ENCODE measurements around the gene B4GALNT2. TPM values are rescaled to one million over a fixed set of nuclear protein-coding genes. Genes with fewer than 3 reads are reported as not detected.
"Not testable (repeated sequence)": the region's sequence is repeated elsewhere in the genome, so short reads cannot be mapped to it uniquely, and the experiment has no call there.

Gene B4GALNT2
- total RNA-seq, 1 experiment from 2014 or later, result not detected

DNA sequence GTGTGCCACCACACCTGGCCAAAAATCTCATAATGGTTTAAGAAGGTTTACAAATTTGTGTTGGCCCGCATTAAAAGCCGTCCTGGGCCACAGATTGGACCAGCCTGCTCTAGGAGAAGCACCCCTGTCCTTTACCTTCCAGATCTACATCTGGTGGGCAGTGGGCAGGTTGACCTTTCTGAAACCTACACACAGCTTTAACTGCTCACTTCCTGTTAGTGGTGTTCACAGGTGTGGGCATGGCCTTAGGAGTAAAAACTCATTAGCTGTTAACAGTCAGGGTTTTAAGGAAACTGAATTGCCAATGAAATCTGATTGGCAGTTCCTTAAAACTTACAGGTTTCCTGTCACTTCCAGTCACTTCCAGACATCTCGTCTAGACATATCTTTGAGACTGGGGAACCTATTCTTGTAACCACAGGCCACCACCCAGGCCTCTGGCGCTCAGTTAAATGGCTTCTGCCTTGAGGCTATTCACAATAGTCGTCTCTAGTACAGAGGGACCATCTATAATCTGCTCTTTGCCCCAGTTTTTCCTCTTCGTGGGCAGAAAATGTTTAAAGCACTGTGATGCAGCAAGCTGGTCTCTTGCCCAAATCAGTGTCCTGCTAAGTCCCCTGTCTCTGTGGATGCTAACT, 48.5 kb downstream of the B4GALNT2 start:
- no peak for DNase-seq (ENCODE audit: low spot score)

DNA sequence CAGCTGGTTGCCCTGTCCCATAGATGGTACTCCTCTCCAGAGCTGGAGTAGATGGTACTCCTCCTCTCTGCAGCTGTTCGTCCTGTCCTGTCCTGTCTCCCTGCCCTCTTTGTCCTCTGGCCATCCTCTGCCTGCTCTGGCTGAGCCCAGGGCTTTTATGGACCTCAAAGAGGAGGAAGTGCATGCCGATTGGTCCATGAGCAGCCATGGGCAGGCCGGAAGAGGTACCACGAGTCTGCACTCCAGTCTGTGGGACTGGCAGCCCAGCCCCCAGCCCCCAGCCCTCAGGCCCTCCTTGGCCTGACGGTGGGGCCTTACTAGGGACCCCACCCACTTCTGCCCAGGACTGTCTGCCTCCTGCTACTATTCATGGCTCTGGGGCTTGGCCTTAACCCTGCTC, 50.8 kb downstream of the B4GALNT2 start:
- DNase-seq (ENCODE audit: low spot score), result no peak

- DNase-seq (ENCODE audit: low spot score), result no peak
These were observed 51.2 kb downstream of the B4GALNT2 start for GRCh38 chr17:49183801-49184200.

- not testable (repeated sequence) for DNase-seq (ENCODE audit: low spot score)
These were observed 52.0 kb downstream of the B4GALNT2 start for GRCh38 chr17:49184522-49184921.

DNA sequence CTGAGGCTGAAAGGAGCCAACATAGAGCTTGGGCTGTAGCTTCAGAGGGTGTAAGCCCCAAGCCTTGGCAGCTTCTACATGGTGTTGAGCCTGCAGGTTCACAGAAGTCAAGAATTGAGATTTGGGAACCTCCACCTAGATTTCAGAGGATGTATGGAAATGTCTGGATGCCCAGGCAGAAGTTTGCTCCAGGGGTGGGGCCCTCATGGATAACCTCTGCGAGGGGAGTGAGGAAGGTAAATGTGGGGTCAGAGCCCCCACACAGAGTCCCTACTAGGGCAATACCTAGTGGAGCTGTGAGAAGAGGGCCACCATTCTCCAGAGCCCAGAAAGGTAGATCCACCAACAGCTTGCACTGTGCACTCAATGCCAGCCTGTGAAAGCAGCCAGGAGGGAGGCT, 52.8 kb downstream of the B4GALNT2 start:
- not testable (repeated sequence) for DNase-seq (ENCODE audit: low spot score)

DNA sequence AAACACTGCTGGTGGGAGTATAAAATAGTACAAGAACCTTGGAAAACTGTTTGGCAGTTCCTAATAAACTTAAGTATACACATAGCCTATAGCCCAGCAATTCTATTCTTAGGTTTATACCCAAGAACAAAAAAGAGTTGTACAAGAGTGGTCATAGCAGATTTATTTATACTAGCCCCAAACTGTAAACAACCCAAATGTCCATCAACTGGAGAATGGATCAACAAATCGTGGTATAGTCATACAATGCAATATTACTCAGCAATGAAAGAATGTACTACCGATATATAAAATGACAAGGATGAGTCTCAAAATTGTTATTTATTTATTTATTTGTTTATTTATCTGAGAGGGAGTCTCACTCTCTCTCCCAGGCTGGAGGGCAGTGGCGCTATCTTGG, 54.7 kb downstream of the B4GALNT2 start:
- no peak for DNase-seq (ENCODE audit: low spot score)

DNA sequence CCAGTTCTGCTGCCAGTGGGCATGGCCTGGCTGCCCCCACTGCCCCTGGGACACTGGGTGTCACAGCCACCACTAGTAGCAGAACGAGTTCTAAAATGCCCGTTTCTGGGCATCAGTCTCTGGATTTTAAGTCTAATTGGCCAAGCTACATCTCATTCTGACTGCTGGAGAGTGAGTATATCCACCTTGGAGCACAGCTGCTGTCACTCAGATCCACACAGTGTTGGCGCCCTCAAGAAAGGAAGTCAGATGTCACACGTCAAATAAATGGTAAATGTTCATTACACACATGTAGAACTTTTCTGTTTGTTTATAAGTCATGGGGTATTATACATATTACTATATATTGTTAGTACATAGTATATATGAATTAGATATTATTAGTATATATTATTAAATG, 58.4 kb downstream of the B4GALNT2 start:
- DNase-seq (ENCODE audit: low spot score), result no peak

DNA sequence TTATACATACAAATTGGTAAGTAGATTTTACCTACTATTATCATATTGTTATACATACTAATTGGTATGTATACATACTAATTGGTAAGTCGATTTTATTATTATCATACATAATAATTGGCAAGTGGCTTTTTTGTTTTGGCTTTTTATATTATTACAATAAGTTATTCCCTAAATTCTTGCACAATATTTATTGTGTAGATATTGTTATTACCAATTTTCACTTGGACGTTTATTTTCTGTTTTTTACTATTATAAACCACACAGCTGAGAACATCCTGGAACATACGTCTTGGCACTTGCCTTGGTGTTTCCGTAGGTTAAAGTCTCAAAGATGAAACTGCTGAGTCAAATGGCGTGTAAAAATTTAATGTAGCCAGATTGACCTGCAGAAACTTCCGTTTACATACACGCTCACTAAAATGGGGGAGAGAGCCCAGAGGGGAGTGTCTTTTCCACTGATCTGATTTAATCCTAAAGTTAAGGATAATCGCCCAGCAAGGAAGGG, 58.9 kb downstream of the B4GALNT2 start:
- DNase-seq (ENCODE audit: low spot score), result no peak

GRCh38 chr17:49191917-49192741, 59.6 kb downstream of the B4GALNT2 start:
- peak; percentile 91 for DNase-seq (ENCODE audit: low spot score)

DNA sequence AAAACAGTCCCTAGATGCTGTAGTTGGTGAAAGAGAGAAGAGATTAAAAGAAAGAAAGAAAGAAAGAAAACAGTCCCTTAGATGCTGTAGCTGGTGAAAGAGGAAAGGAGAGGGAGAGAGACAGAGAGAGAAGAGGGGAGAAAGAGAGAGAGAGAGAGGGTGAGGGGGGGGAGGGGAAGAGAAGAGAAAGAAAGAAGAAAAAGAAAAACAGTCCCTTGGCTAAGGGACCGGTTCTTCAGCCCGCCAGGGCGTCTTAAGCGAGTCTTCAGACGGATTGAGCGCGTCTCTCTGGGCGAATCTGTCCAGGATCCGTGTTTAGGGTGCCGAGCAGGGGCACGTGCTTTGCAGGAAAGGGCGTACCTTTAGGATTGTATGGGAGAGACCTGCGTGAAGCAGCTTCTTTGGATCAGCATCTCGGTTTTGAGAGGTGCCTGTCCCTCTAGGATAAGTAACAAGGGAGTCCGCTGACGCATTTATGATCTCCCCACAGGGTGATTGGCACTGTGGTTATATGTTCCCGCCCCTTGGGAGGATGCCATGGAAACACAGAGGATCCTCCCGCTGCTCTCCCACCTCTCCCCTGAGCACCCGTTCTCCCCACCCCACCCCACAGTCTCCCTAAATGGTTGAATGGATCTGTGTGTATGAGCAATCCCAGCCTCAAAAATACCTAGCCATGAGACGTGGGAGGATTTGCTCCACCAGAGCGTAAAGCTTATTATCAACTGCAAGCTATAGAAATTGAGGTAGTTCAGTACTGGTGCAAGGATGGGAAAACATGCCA, 61.1 kb downstream of the B4GALNT2 start:
- peak; percentile 57 for DNase-seq (ENCODE audit: low spot score)

DNA sequence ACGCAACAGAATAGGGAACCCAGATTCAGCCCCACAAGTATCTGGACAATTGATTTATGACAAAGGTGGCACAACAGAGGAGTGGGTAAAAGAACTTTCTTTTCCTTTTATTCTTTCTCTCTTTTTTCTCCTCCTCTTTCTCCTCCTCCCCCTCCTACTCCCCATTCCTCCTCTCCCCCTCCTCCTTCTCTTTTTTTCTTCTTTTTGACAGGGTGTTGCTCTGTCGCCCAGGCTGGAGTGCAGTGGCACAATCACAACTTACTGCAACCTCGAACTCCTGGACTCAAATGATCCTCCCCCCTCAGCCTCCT, 61.7 kb downstream of the B4GALNT2 start:
- no peak for DNase-seq (ENCODE audit: low spot score)

- no peak for DNase-seq (ENCODE audit: low spot score)
These were observed 63.2 kb downstream of the B4GALNT2 start for GRCh38 chr17:49195751-49196150.

DNA sequence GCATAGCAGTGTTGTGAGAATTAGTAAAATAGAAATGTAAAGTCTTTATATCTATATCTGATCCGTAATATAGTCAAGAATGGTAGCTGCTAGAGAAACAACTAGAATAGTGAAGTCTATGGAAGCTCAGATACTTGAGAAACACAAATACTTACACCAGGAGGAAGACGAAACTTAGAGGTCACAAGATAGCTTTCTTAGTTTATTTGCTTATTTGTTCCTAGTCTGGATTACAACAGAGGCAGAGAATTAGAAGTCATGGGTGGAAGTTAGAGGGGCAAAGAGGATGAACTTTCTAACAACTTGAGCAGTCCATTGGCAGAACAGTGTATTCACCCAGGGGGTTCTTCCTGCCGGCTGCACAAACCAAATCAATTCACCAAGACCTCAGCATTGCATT, 64.0 kb downstream of the B4GALNT2 start:
- no peak for DNase-seq (ENCODE audit: low spot score)

DNA sequence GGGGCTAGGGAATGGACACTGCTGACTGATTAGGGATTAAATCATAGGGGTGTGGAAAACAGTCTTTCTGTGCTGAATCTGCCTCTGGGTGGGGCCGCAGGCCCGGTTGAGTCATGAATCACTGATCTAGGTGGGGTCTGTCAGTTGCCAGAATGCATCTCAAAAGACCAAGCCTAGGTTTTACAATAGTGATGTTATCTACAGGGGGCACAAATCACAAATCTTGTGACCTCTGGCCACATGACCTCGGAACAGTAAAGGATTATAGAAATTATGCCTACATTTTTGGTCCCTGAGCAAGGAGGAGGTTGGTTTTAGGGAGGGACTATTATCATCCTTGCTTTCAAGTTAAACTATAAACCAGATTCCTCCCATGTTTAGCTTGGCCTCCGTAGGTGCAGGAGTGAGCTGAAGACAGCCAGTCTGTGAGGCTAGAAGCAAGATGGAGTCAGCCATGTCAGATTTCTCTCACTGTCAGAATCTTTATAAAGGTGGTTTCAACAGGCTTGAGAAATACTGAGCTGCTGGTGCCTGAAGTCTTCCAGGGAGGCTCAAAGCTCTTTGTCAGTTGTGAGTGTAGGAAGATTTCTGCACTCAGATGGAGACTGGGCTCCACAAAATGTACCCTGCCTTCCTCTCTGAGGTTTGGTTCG, 64.9 kb downstream of the B4GALNT2 start:
- peak; percentile 51 for DNase-seq (ENCODE audit: low spot score)

DNA sequence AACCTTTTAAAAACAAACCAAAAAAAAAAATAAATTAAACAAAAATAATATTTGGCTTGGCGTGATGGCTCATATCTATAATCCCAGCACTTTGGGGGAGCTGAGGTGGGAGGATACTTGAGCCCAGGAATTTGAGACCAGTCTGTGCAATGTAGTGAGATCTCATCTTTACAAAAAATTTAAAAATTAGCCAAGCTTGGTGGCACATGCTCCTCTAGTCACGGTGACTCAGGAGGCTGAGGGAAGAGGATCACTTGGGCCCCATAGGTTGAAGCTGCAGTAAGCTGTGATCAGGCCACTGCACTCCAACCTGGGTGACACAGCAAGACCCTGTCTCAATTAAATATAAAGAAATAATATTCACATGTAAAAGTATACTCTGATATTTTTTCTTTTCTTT, 65.6 kb downstream of the B4GALNT2 start:
- no peak for DNase-seq (ENCODE audit: low spot score)

DNA sequence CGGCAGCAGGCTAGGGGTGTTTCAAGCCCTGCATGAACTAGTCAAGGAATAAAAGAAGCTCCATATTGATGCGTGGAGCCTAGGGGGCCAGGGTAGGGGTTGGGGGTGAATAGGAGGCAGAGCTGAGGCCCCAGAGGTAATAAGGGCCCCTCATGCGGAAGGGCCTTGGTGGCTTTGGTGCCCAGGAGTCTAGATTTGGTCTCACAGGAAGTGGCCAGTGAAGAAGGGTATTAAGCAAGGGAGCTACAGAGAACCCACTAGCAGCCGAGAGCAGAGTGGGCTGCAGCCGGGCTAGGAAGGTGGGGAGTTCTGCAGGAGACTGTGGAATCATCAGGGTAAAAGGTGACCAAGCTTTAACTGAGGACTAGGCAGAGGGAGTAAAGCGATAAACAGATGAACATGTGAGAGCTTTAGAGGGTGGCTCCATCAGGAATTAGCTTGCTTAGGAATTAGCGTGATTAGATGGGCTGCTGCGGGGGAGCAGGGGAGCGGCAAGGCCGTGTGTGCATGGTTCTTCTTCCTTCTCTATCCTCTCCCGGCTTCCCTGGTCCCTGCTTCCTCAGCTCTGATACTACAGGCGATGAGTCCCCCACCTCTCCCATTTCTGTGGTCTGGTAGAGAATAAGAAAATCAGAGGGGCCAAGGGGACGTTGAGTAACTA, 68.0 kb downstream of the B4GALNT2 start:
- no peak for DNase-seq (ENCODE audit: low spot score)

- DNase-seq (ENCODE audit: low spot score), result no peak
These were observed 68.9 kb downstream of the B4GALNT2 start for GRCh38 chr17:49201481-49201927.

DNA sequence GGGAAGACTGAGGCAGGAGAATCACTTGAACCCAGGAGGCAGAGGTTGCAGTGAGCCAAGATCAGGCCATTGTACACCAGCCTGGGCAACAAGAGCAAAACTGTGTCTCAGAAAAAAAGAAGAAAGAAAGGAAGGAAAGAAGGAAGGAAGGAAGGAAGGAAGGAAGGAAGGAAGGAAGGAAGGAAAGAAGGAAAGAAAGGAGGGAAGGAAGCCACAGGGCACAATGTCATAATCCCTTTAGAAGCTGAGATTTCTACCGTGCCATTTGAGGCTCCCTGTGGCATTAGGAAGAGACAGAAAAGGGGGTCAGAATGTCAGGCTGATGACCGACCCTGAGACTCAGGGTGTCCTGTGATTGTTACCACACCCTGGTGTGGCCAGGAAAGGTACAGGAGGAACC, 71.2 kb downstream of the B4GALNT2 start:
- no peak for DNase-seq (ENCODE audit: low spot score)

DNA sequence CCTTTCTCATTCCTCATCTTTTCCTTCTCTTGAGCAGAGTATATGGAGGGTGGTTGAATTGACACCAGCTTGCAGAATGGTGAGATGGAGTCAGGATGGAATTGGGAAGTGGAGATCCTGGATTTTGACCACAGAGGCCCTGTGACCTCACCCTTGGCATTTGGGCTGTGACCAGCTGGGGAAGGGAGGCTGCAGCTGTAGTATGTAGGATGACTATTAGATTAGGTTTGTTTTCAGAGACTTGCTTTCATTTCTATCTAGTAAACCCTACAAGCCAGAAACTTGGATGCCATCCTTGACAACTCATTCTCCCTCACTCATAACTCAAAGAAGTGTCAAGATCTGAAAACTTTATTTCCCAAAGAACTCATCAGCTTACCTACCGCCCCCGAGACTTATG, 71.9 kb downstream of the B4GALNT2 start:
- no peak for DNase-seq (ENCODE audit: low spot score)

- DNase-seq (ENCODE audit: low spot score), result peak; percentile 41
These were observed 76.5 kb downstream of the B4GALNT2 start for GRCh38 chr17:49209061-49209571.
